ENCODE data around the gene JAML.

Gene JAML

DNA sequence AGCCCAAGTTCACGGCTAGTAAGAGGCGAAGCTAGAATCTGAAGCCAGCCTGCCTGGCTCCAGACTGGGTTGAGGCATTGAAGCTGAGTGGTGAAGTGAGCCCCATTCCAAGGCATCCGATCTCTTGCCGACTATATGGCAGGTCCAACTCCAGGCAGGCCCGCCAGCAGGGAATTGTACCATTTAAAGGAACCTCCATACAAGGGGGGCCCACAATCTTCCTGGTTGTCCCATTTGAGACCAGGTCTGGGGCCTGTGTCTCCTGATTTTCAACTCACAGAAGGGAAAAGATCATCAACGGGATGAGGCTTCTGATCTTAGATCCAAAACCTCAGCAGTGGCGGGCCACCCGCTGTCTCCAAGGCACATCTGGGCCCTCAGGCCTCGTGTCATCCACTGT lies 52.5 kb downstream of the JAML start:
- in situ Hi-C loops (cut with HindIII; ENCODE audit: low pct_unique_long_range_greater_than_20kb, low sequenced_read_pairs), result no loop called here
- no peak for TF ChIP-seq JUND (IDR thresholded peaks at IDR 0.05; ENCODE audit: low read depth)
- no peak for DNase-seq (ENCODE audit: low read depth in 1 of 2, low spot score in 1 of 2)

DNA sequence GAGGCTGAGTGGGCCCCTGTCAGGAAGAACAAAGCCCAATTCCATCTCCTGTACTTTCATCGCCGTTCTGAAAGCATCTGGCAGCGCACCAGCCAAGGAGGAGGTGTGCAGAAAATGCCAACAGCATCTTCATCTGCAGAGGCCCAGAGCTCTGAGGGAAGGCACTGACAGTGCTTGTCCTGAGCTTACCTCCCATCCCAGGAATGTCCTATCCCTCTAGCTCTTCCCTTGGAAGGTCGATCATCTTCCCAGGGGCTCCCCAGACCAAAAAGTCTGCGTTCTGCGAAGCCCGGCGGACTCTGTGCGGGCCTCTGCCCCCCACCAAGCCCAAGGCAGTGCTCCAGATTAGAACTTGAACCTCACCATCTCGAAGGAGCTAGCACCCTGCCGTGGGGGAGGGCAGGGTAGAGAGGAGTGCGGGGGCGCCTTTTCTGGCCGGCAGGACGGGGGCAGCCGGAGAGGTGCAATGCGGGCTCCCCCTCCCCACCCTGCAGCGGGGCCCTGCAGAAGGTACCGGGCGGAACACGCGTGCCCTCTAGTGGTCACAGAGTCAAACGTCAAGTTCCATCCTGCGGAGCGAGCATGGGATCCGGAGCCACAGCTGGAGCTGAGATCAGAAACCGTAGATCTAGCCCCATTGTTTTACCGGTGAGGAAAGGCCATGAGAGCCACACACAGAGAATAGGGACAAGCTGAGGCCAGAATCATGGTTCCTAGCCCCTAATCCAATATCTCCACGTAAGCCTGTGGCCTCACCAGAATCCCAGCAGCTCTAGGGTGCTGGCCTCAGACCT lies 53.3 kb downstream of the JAML start:
- no peak for TF ChIP-seq JUND (IDR thresholded peaks at IDR 0.05; ENCODE audit: low read depth)
- DNase-seq (ENCODE audit: low read depth in 1 of 2, low spot score in 1 of 2), result peak; percentile 73 to 91
- in situ Hi-C loops (cut with HindIII; ENCODE audit: low pct_unique_long_range_greater_than_20kb, low sequenced_read_pairs), result no loop called here

DNA sequence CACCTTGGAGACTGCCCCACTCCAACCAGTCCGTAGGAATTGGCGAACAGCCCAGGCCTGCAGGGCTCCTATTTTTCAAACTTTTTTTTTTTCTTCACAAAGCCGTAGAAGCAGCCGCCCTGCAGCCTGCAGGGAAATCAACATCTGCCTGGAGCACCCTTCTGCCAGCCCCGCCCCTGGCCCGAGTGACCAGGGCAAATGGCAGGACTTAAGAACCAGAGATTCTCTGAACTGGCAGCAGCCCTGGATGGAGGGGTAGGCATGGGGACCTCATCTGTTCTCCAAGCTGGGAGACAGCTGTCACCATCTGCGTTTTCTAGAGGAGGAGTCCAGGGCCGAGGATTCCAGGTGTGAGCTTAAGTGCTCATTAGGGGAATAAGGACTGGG lies 53.9 kb downstream of the JAML start:
- no peak for TF ChIP-seq JUND (IDR thresholded peaks at IDR 0.05; ENCODE audit: low read depth)
- DNase-seq (ENCODE audit: low read depth in 1 of 2, low spot score in 1 of 2), result no peak
- in situ Hi-C loops (cut with HindIII; ENCODE audit: low pct_unique_long_range_greater_than_20kb, low sequenced_read_pairs), result no loop called here

DNA sequence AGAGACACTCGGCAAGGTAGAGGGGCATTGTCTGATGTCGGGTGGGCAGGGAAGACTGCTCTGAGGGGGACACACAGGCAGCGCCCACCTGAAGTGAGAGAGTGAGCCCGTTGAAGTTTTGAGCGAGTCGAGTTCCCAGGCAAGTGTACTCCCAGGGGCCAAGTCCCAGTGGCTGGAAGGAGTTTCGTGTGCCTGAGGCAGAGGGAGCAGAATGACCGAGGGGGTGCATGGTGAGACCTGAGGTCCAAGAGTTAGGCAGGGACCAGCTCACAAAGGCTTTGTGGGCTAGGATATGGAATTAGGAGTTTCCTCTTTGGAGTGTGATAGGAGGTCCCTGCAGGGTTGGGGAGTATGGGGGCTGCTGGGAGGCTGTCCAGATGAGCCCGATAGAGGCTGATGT lies 54.6 kb downstream of the JAML start:
- in situ Hi-C loops (cut with HindIII; ENCODE audit: low pct_unique_long_range_greater_than_20kb, low sequenced_read_pairs), result no loop called here
- no peak for DNase-seq (ENCODE audit: low read depth in 1 of 2, low spot score in 1 of 2)
- TF ChIP-seq JUND (IDR thresholded peaks at IDR 0.05; ENCODE audit: low read depth), result no peak

DNA sequence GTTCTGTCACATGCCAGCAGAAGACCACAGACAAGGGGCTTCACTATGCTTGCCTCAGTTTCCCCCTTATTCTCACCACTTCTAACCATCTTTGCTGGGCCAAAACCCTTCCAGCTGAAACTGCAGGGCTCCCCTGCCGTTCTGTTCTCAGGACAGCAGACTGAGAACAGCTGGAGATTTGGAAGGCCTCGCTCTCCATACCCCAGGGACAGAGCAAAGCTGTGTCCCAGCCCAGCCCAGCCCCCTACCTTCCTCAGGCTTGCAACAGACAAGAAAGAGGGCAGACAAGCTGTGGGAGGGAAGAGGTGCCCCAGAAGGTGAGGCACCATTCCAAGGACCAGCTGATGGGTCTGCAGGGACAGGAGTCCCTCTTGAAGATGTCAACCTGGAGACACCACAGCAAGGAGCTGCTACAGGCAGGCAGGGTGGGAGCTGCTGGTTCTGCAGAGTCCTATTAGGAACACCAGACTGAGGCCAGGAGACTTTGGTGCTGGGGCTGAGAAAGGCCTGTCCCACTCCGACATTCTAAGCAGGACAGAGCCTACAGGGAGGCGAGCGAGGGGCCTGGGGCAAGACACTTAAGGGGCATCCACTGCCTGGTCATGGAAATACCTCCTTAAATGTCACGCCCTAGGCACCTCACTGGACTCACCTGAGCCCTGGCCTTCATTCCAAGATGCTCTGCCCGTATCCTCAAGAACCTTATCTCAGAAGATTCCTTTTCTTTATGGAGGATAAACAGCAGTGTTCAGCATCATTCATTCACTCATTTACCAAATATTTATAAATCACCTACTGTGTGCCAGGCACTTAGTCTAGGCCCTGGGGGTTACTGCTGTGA lies 55.3 kb downstream of the JAML start:
- in situ Hi-C loops (cut with HindIII; ENCODE audit: low pct_unique_long_range_greater_than_20kb, low sequenced_read_pairs), result no loop called here
- no peak for TF ChIP-seq JUND (IDR thresholded peaks at IDR 0.05; ENCODE audit: low read depth)
- DNase-seq (ENCODE audit: low read depth in 1 of 2, low spot score in 1 of 2), result no peak

DNA sequence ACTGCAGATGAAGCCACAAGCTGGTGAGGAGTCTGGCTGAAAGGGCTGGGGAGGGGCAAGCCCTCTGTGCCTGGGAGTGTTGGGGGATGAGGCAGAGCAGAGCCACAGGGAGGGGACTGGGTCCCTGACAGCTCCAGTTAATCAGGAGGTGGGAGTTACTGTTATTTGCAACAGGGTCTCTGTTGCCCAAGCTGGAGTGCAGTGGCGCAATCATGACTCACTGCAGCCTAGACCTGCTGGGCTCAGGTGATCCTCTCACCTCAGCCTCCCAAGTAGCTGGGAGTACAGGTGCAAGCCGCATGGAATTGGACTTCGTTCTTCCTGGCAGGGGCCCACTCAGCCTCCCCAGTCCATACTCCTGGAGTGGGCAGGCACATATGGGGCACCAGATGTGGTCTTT lies 56.1 kb downstream of the JAML start:
- in situ Hi-C loops (cut with HindIII; ENCODE audit: low pct_unique_long_range_greater_than_20kb, low sequenced_read_pairs), result no loop called here

DNA sequence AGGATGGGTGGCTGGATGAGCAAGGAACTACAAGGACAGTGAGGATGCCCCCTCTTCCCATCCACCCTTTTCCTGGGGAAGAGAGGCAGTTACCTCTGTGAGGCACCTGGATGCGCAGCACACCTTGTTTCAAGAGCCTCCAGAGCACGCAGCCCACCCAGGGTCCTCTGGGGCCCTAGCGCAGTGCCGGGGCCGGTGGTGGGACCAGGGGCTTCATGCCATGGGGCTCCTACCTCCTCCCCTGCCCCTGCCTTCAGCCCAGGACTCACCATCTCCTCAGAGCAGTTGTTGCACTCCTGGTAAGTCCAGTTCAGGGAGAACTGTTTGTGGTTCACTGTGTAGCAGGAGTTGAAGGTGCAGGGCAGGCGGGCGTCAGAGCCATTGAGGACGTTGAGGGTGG lies 56.5 kb downstream of the JAML start:
- in situ Hi-C loops (cut with HindIII; ENCODE audit: low pct_unique_long_range_greater_than_20kb, low sequenced_read_pairs), result no loop called here
- no peak for TF ChIP-seq JUND (IDR thresholded peaks at IDR 0.05; ENCODE audit: low read depth)

More for the DNA sequence above, 56.1 kb downstream of the JAML start:
- no peak for TF ChIP-seq JUND (IDR thresholded peaks at IDR 0.05; ENCODE audit: low read depth)
- DNase-seq (ENCODE audit: low read depth in 1 of 2, low spot score in 1 of 2), result no peak

DNA sequence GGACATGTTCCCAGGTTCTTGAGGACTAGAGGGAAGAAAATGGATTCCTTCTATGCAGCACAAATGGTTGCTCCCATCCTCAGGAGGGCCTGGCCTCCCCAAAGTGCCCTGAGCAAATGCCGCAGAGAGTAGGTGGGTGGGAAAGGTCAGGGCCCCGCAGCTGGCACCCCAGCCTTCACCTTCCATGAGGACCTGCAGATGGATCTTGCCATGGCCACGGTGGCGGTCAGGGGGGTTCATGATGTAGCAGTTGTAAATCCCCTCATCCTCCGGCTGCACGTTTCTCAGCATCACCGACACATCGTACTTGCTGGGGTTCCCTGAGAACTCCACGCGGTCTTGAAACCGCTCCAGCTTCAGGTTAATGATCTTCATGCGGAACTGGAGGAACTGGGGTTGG lies 56.9 kb downstream of the JAML start:
- no peak for DNase-seq (ENCODE audit: low read depth in 1 of 2, low spot score in 1 of 2)
- no peak for TF ChIP-seq JUND (IDR thresholded peaks at IDR 0.05; ENCODE audit: low read depth)

More for the DNA sequence above, 56.5 kb downstream of the JAML start:
- no peak for DNase-seq (ENCODE audit: low read depth in 1 of 2, low spot score in 1 of 2)

DNA sequence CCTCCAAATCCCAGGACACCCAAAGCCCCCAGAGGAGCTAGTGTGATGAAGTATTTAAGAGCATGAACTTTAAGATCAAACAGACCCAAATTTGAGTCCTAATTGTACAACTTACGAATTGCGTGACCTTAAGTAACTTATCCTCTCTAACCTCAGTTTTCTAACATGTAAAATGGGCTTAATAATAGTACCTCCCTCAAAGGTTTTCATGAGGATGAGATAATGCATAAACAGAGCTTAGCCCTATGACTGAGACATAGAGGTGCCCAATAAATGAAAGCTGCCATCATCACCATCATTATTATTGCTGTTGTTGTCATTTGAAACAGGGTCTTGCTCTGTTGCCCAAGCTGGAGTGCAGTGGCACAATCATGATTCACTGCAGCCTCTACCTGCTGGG lies 57.6 kb downstream of the JAML start:
- in situ Hi-C loops (cut with HindIII; ENCODE audit: low pct_unique_long_range_greater_than_20kb, low sequenced_read_pairs), result no loop called here
- no peak for DNase-seq (ENCODE audit: low read depth in 1 of 2, low spot score in 1 of 2)

More for the DNA sequence above, 56.9 kb downstream of the JAML start:
- in situ Hi-C loops (cut with HindIII; ENCODE audit: low pct_unique_long_range_greater_than_20kb, low sequenced_read_pairs), result no loop called here

DNA sequence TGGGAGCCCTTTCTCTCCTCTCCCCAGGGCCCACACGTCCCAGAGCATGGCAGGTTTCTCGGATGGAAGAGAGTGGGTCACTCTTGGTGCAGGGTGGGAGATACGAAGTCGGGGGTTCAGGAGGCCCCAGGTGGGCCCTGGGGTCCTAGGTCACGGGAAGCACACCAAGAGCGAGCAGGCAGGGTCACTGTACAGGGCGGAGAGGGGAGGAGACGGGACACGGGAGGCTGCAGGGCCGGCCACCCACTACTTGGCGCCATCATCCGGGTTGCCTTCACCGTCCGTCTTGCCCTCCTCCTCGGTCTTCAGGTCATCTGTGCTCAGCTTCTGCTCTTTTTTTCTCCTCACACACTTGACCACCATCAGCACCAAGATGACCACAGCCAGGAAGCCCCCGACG lies 58.2 kb downstream of the JAML start:
- DNase-seq (ENCODE audit: low read depth in 1 of 2, low spot score in 1 of 2), result no peak
- TF ChIP-seq JUND (IDR thresholded peaks at IDR 0.05; ENCODE audit: low read depth), result no peak
- in situ Hi-C loops (cut with HindIII; ENCODE audit: low pct_unique_long_range_greater_than_20kb, low sequenced_read_pairs), result no loop called here

More for the DNA sequence above, 57.6 kb downstream of the JAML start:
- TF ChIP-seq JUND (IDR thresholded peaks at IDR 0.05; ENCODE audit: low read depth), result no peak

DNA sequence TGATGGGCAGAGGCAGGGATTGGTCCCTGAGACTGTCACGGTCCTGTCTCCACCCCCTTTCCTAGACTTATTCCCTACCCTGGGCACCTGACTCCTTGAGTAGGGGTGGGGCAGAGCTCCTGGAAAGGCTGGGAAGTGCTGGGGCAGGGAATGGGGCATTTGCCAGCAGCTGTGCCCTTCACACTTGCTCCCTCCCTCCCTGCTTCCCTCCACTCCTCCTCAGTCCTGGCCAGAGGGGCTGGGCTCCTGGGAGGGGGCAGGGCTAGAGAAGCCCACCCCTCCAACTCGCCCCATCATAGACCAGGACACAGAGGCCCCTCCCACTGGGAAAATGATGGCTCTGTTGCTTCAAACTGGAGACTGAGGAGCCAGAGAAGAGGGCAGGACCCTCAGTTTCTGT lies 59.9 kb downstream of the JAML start:
- in situ Hi-C loops (cut with HindIII; ENCODE audit: low pct_unique_long_range_greater_than_20kb, low sequenced_read_pairs), result no loop called here
- no peak for DNase-seq (ENCODE audit: low read depth in 1 of 2, low spot score in 1 of 2)
- TF ChIP-seq JUND (IDR thresholded peaks at IDR 0.05; ENCODE audit: low read depth), result no peak

DNA sequence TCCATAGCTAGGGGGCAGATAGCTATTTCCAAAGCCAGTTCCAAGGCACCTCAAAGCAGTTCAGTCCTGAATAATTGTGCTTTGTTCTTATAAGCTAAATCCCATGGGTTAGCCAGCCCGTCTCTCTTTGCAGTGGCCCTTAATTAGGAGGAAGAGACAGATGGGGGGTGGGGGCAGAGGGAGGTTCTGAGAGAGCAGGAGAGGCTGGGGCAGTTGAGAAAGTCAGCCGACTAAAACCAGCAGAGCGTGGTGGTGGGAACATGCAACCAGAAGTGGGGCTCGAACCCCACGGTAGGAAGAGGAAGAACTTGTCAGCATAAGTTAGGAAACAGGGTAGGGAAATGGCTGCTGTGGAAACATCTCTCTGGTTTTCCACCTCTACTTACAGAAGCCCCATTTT lies 61.3 kb downstream of the JAML start:
- DNase-seq (ENCODE audit: low read depth in 1 of 2, low spot score in 1 of 2), result no peak
- in situ Hi-C loops (cut with HindIII; ENCODE audit: low pct_unique_long_range_greater_than_20kb, low sequenced_read_pairs), result no loop called here
- no peak for TF ChIP-seq JUND (IDR thresholded peaks at IDR 0.05; ENCODE audit: low read depth)

DNA sequence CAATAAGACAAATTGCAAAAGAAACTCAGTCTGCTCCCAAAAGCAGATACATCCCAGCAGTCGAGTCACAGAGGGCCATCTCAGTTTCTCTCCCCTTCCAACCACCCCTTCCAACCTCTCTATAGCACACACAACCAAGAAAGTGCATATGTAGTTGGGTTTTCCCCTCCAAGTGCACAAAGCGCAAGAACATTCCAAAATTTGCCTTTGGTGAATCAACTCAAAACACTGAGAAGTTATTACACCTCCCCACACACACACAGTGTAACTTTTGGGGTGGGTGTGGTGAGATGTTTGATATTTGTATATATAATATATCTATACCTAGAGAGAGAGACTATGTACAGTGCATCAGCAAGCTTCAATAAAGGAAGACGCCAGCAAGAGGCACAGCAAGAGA lies 62.0 kb downstream of the JAML start:
- no peak for TF ChIP-seq JUND (IDR thresholded peaks at IDR 0.05; ENCODE audit: low read depth)
- in situ Hi-C loops (cut with HindIII; ENCODE audit: low pct_unique_long_range_greater_than_20kb, low sequenced_read_pairs), result no loop called here
- no peak for DNase-seq (ENCODE audit: low read depth in 1 of 2, low spot score in 1 of 2)
